CD4-positive, alpha-beta T cell (primary cell): ENCODE data around the gene ERAL1. TPM values are rescaled to one million over a fixed set of nuclear protein-coding genes. Genes with fewer than 3 reads are reported as not detected.

Experiments
- ATAC-seq: fragments of 200-7000 bp; cut with Tn5 transposase; one replicate; pipeline ENCODE4 v1.10.0; 2022; ENCODE audit warnings: mild to moderate bottlenecking; ENCODE audit not compliant: poor library complexity
- CTCF ChIA-PET: fragments of 350-600 bp; sonication (Branson Sonifier 250); formaldehyde crosslinking; loops from one replicate; lab custom pipeline; 2021; ENCODE audit warnings: antibody characterized with exemption, inconsistent platforms; lab: Charles Lee
- POLR2A ChIA-PET: fragments of 350-600 bp; sonication (Branson Sonifier 250); formaldehyde crosslinking; loops from one replicate; lab custom pipeline; 2021; ENCODE audit warnings: antibody characterized with exemption, inconsistent platforms; lab: Charles Lee
- DNase-seq, 14 experiments: peaks; one replicate each; pipeline ENCODE4 v3.0.0-alpha.2; 2013 to 2020; ENCODE audit warnings: mixed read lengths in 2 of 14
- H3K27ac ChIP-seq, 2 donors: one replicate each; pipeline versions ENCODE4 v1.5.1 to v1.7.0; 2013; ENCODE audit warnings: low read length in 2 of 2, low read depth in 1 of 2, mild to moderate bottlenecking in 1 of 2
- H3K27me3 ChIP-seq, 2 experiments: 1 replicate in 1 of 2; 2 replicates in 1 of 2; pipeline versions ENCODE4 v1.6.1 to v1.7.0; 2013; ENCODE audit warnings: low read length in 2 of 2, control low read depth in 1 of 2, mild to moderate bottlenecking in 1 of 2, moderate library complexity in 1 of 2; ENCODE audit not compliant: insufficient read depth in 2 of 2, control insufficient read depth in 1 of 2
- H3K36me3 ChIP-seq: one replicate; pipeline ENCODE4 v1.6.1; 2013; ENCODE audit warnings: low read length, control low read depth; ENCODE audit not compliant: insufficient read depth
- H3K4me1 ChIP-seq: one replicate; pipeline ENCODE4 v1.6.1; 2013; ENCODE audit warnings: low read length, control low read depth; ENCODE audit not compliant: insufficient read depth
- H3K4me3 ChIP-seq: one replicate; pipeline ENCODE4 v1.5.1; 2013; ENCODE audit warnings: mild to moderate bottlenecking, low read length, moderate library complexity
- H3K9me3 ChIP-seq, 2 experiments: 1 replicate in 1 of 2; 2 replicates in 1 of 2; pipeline versions ENCODE4 v1.6.1 to v1.7.0; 2013; ENCODE audit warnings: low read length in 2 of 2, mild to moderate bottlenecking in 2 of 2, control low read depth in 1 of 2, moderate library complexity in 1 of 2; ENCODE audit not compliant: control insufficient read depth in 1 of 2, insufficient read depth in 1 of 2
- H3K27ac Mint-ChIP-seq: one replicate; pipeline ENCODE4 v1.8.0; 2020; ENCODE audit warnings: mixed read lengths
- H3K27me3 Mint-ChIP-seq: one replicate; pipeline ENCODE4 v1.8.0; 2021; ENCODE audit warnings: mixed read lengths
- H3K36me3 Mint-ChIP-seq: one replicate; pipeline ENCODE4 v1.8.0; 2021; ENCODE audit warnings: low read depth, mixed read lengths
- H3K4me1 Mint-ChIP-seq: one replicate; pipeline ENCODE4 v1.8.0; 2021; ENCODE audit warnings: low read depth, mixed read lengths
- H3K4me3 Mint-ChIP-seq: one replicate; pipeline ENCODE4 v1.8.0; 2020; ENCODE audit warnings: mild to moderate bottlenecking, mixed read lengths
- H3K9me3 Mint-ChIP-seq: one replicate; pipeline ENCODE4 v1.8.0; 2020; ENCODE audit warnings: mixed read lengths
- CTCF ChIP-seq: fragments of 200-600 bp; IDR thresholded peaks from one replicate; pipeline ENCODE4 v1.8.0; 2022; ENCODE audit warnings: antibody characterized with exemption, mild to moderate bottlenecking
- intact Hi-C, 2 experiments: fragments of 100-400 bp; cut with DNase I in 1 of 2; cut with micrococcal nuclease in 1 of 2; formaldehyde crosslinking; loops; one replicate each; pipeline versions ENCODE4 v1.15.1 to v1.9.0; 2023 to 2025; cut with DNase I, micrococcal nuclease
- microRNA-seq: library from miRNA; unstranded; fragments of <30 nt; microRNA quantifications from one replicate; pipeline ENCODE4 v1.2.0, GENCODE V29; 2021; ENCODE audit warnings: borderline microRNAs expressed, borderline replicate concordance
- total RNA-seq, 174 experiments: library from RNA in 2 of 174; stranded (reverse) in 2 of 174; gene quantifications; one replicate each; pipeline ENCODE4 v1.2.3 and lab custom pipeline; 2021 to 2026

Gene ERAL1
- total RNA-seq, 2 experiments from 2014 or later = 15.6 to 16.8 TPM

DNA sequence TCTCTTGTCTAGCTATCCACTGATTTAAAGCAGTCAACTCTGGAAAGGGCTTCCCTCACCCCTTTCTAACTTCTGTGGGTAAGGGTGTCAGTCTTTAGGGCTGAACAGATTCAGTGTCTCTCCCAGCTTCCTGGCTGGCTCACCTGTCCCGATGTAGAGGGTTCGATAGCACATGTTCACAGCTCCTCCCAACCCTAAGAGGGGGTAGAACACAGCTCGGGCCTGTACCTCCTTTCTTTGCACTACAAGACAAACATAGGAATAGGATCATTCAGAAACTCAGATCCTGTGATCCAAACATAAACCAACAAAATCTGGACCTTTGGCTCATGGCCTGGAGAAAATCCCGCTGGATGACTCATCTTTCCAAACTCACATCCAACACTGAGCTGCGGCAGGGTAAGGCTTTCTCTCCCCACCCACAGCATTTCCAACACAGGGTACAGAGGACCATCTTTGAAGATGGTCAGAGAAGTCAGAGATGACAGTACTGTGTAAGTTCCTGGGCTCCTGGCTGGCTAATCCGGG lies 53.9 kb downstream of the ERAL1 start:
- Histone ChIP-seq H3K4me3 (no peak overlapping the region), H3K4me1 (no peaks in the 10 kb centered on the region), H3K27me3 (no peaks in the 10 kb centered on the region), H3K9me3 (no peaks in the 10 kb centered on the region), H3K27ac (no peak overlapping the region), H3K36me3 (peaks cover 81% of the 10 kb centered on the region)
- no peak for TF ChIP-seq CTCF
- ChIA-PET POLR2A (interaction anchor here (1.3 to 1.4 kb wide), 2 partner anchors 13 to 181 kb away, joined by 4 to 6 read pairs; no protein-coding TSS in a partner anchor), CTCF (interaction anchor here (0.7 to 1.7 kb wide), 3 partner anchors 41 to 182 kb away, joined by 3 to 6 read pairs (median 3); no protein-coding TSS in a partner anchor)
- no peaks in the 10 kb centered on the region for H3K4me1 Mint-ChIP-seq
- H3K4me3 Mint-ChIP-seq = no peak overlapping the region
- no peaks in the 10 kb centered on the region for H3K9me3 Mint-ChIP-seq
- peaks cover 84% of the 10 kb centered on the region for H3K36me3 Mint-ChIP-seq
- intact Hi-C loops = no loop called here
- no peak for ATAC-seq
- H3K27me3 Mint-ChIP-seq = no peaks in the 10 kb centered on the region
- no peak for DNase-seq
- no peak overlapping the region for H3K27ac Mint-ChIP-seq

DNA sequence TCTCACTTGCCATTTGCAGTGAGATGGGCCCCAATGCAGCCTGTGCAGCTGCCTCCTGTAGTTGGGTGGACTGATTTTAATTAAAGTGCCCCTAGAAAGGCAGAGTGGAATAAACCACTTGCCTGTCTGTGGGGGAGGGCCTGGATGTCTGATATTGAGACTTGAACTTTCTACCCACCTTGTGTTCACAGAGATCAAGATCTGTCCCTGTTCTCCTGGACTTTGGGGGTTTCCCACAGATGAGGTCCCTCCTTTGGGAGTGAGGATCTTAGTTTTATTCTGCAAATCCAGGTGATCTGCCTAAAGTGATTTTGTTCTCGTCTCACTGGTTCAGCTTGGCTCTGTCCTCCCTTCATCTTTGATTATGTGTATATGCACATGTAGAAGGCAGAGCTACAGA lies 55.7 kb downstream of the ERAL1 start:
- ATAC-seq = no peak
- TF ChIP-seq CTCF = no peak
- Histone ChIP-seq H3K4me1 (no peaks in the 10 kb centered on the region), H3K9me3 (no peaks in the 10 kb centered on the region), H3K27me3 (no peaks in the 10 kb centered on the region), H3K36me3 (peaks cover 97% of the 10 kb centered on the region), H3K4me3 (no peak overlapping the region), H3K27ac (no peak overlapping the region)
- ChIA-PET CTCF (interaction anchor here (0.6 to 1.5 kb wide), 3 partner anchors 8 to 183 kb away, joined by 3 to 5 read pairs (median 3); no protein-coding TSS in a partner anchor), POLR2A (interaction anchor here (0.7 to 1.0 kb wide), 2 partner anchors 13 to 15 kb away, joined by 3 read pairs; partner anchors contain the start of gene FLOT2)
- H3K4me3 Mint-ChIP-seq = no peak overlapping the region
- no peaks in the 10 kb centered on the region for H3K27me3 Mint-ChIP-seq
- H3K36me3 Mint-ChIP-seq = peaks cover 97% of the 10 kb centered on the region
- intact Hi-C loops = no loop called here
- DNase-seq = no peak
- no peak overlapping the region for H3K27ac Mint-ChIP-seq
- H3K9me3 Mint-ChIP-seq = no peaks in the 10 kb centered on the region
- H3K4me1 Mint-ChIP-seq = no peaks in the 10 kb centered on the region

Small RNAs within 50 kb of the gene (microRNA-seq; reads per million reads assigned to microRNA genes)
- not detected for gene MIR451B

Other genes starting within 250 kb of the ERAL1 start
- 10 to 100 TPM; 13.7 to 14.8 TPM for gene RSKR, start 240.8 kb upstream of the ERAL1 start, total RNA-seq
- 100 to 1,000 TPM; 120 to 124 TPM for gene BLTP2, start 209.9 kb upstream of the ERAL1 start, total RNA-seq
- 10 to 100 TPM; 30.3 to 32.0 TPM for gene SDF2, start 193.1 kb upstream of the ERAL1 start, total RNA-seq
- 100 to 1,000 TPM; 149 to 151 TPM for gene SUPT6H, start 192.8 kb upstream of the ERAL1 start, total RNA-seq
- gene PROCA1, start 143.1 kb upstream of the ERAL1 start, total RNA-seq = 1 to 10 TPM; 3.5 to 4.1 TPM
- gene RAB34, start 137.1 kb upstream of the ERAL1 start, total RNA-seq = 10 to 100 TPM; 20.7 to 21.3 TPM
- 1,000 to 10,000 TPM; 3,393 to 3,457 TPM for gene RPL23A, start 135.0 kb upstream of the ERAL1 start, total RNA-seq
- under 1 TPM; 0.39 to 0.60 TPM for gene TLCD1, start 128.8 kb upstream of the ERAL1 start, total RNA-seq
- gene NEK8, start 126.2 kb upstream of the ERAL1 start, total RNA-seq = 1 to 10 TPM; 4.7 to 5.2 TPM
- 100 to 1,000 TPM; 411 to 416 TPM for gene TRAF4, start 111.0 kb upstream of the ERAL1 start, total RNA-seq
- gene FAM222B, start 12.2 kb upstream of the ERAL1 start, total RNA-seq = 10 to 100 TPM; 17.3 to 17.5 TPM
- gene FLOT2, start 42.7 kb downstream of the ERAL1 start, total RNA-seq = 10 to 100 TPM; 79.7 to 85.1 TPM
- gene DHRS13, start 48.1 kb downstream of the ERAL1 start, total RNA-seq = 10 to 100 TPM; 33.5 to 34.3 TPM
- 100 to 1,000 TPM; 232 to 247 TPM for gene PHF12, start 96.5 kb downstream of the ERAL1 start, total RNA-seq
- under 1 TPM in 1 of 2 experiments, not detected in 1; 0.31 TPM for gene SEZ6, start 151.0 kb downstream of the ERAL1 start, total RNA-seq
- gene PIPOX, start 188.1 kb downstream of the ERAL1 start, total RNA-seq = 1 to 10 TPM; 2.4 to 4.4 TPM